Ovary (tissue), 3 donors: ENCODE results near the gene MYBPHL.

Experiments
- CTCF ChIP-seq, 3 donors: fragments of 450-650 bp in 2 of 3; fragments of 200-600 bp in 1 of 3; IDR thresholded peaks; one replicate each; pipeline versions ENCODE4 v1.5.1 to v1.8.0; 2016 to 2022; ENCODE audit warnings: antibody characterized with exemption in 3 of 3, mild to moderate bottlenecking in 1 of 3
- EP300 ChIP-seq: sonication (generic); formaldehyde crosslinking; IDR thresholded peaks from one replicate; pipeline ENCODE4 v1.6.1; 2017; ENCODE audit warnings: antibody characterized with exemption
- POLR2A ChIP-seq: fragments of 450-650 bp; IDR thresholded peaks from one replicate; pipeline ENCODE4 v1.6.1; 2017; ENCODE audit warnings: antibody characterized with exemption, mild to moderate bottlenecking, moderate library complexity
- donor health status: DM: no; HTN: no; CAD: no.

GRCh38 chr1:109319114-109319513 is 12.3 kb upstream of the MYBPHL start:
- TF ChIP-seq CTCF (IDR thresholded peaks at IDR 0.05) (no peak), EP300 (no peak), POLR2A (no peak)
